Suppressor macrophage treated with lipopolysaccharide for 4 hours (primary cell): ENCODE data around the gene GCNT2.
"Not testable (repeated sequence)": the region's sequence is repeated elsewhere in the genome, so short reads cannot be mapped to it uniquely, and the experiment has no call there.

ENCODE experiments used
- DNase-seq: peaks from one replicate; pipeline ENCODE4 v3.0.0-alpha.2; 2020

The GCNT2 gene

GRCh38 chr6:10613723-10614122 is 92.6 kb downstream of the GCNT2 start:
- DNase-seq: no peak

- DNase-seq: no peak
Observed at GRCh38 chr6:10615675-10616074, 94.5 kb downstream of the GCNT2 start.

DNA sequence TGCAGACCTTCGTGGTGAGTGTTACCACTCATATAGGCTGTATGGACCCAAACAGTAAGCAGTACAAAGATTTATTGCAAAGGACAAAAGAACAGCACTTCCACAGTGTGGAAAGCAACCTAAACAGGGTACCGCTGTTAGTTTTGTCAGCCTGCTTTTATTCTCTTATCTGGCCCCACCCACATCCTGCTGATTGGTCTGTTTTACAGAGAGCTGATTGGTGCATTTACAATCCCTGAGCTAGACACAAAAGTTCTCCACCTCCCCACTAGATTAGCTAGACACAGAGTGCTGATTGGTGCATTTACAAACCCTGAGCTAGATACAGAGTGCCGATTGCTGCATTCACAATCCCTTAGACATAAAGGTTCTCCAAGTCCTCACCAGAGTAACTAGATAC is 95.1 kb downstream of the GCNT2 start:
- DNase-seq: not testable (repeated sequence)

DNA sequence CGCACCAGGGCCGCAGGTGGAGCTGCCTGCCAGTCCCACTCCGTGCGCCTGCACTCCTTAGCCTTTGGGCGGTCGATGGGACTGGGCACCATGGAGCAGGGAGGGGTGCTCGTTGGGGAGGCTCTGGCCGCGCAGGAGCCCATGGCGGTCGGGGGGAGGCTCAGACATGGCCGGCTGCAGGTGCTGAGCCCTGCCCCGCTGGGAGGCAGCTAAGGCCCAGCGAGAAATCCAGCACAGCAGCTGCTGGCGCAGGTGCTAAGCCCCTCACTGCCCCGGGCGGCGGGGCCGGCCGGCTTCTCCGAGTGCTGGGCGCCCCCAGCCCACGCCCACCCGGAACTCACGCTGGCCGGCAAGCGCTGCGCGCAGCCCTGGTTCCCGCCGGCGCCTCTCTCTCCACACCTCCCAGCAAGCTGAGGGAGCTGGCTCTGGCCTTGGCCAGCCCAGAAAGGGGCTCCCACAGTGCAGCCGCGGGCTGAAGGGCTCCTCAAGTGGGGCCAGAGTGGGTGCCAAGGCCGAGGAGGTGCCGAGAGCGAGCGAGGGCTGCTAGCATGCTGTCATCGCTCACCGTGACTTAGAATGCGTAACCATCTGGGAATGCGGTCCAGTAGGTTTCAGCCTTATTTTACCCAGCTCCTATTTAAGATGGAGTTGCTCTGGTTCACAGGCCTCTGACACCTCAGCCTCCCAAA is 96.0 kb downstream of the GCNT2 start:
- no peak for DNase-seq

- no peak for DNase-seq
Observed at GRCh38 chr6:10618409-10618808, 97.3 kb downstream of the GCNT2 start.

DNA sequence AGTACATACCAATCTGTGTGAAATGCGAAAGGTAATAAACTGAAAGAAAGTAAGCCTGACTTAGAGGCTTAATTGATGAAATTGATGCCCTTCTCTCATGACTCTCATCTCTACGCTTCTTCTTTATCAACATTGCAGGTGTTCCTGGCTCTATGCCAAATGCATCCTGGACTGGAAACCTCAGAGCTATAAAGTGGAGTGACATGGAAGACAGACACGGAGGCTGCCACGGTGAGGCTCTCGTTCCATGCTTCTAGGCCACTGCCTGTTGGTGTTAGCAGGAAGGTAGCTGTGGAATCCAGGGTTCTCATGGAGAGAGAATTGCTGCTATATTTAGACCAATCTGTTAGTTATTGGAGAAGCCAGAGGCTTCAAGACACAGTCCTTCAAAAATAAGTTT is 100.1 kb downstream of the GCNT2 start:
- no peak for DNase-seq

DNA sequence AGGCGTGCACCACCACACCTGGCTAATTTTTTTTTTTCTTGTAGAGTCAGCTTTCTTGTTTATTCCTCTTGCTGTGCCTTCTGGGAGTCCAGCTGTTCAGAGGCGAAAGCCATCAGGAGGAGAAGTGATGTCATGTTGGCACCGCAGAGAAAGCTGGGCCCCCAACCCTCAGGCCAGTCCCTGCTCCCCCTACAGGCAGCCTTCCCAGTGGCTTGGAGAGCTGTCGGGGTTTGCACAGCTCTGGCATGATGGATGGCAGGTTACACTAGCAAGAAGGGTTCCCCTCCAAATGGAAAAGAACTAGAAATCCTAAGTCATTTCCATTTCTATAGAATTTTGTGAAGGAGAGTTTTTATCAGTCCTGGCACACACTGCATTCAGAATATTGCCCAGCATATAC is 100.7 kb downstream of the GCNT2 start:
- DNase-seq: no peak

DNA sequence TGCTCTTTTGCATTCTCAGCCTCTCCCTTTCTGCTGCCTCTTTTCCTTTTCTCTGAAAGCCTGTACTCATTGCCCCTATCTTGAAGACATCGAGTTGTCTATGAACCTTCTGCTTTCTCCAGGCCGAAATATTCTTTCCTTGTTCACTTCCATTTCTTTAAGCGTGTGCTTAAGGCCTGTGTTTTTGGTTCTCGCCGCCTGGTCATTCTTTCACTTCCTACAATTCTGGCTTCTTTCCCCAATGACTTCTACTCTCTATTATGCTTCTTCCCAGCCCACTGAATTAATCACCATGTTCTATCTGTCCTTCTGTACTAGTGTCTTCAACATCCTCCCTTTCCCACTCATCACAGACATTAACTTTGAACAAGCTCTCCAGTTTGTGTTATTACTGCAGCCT is 103.7 kb downstream of the GCNT2 start:
- peak; percentile 57 for DNase-seq

DNA sequence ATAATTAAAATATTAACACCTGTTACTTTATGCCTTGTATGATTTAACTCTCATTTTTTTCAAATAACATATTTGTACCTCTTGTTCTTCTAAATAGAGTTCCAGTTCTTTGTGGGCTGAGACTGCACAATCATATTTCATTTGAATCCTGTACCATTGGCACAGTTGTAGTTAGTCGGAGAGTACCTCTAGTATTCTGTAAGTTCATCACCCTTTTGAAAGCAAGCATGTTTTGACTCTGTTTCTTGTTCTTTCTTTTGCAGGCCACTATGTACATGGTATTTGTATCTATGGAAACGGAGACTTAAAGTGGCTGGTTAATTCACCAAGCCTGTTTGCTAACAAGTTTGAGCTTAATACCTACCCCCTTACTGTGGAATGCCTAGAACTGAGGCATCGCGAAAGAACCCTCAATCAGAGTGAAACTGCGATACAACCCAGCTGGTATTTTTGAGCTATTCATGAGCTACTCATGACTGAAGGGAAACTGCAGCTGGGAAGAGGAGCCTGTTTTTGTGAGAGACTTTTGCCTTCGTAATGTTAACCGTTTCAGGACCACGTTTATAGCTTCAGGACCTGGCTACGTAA is 105.1 kb downstream of the GCNT2 start:
- DNase-seq: no peak

GRCh38 chr6:10627800-10628199 is 106.6 kb downstream of the GCNT2 start:
- no peak for DNase-seq

DNA sequence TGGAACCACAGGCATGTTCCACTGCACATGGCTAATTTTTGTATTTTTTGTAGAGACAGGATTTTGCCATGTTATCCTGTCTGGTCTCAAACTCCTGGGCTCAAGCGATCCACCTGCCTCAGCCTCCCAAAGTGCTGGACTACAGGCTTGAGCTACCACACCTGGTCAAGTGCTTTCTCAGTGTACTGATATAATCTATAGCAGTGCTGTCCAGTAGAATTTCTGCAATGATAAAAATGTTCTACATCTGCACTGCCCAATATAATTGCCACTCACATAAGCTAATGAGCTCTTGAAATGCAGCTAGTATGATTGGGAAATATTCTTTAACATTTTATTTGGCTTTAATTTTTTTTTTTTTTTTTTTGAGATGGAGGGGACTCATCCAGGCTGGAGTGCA is 109.0 kb downstream of the GCNT2 start:
- DNase-seq: no peak

GRCh38 chr6:10633216-10633615 is 112.1 kb downstream of the GCNT2 start:
- DNase-seq: peak; percentile 90

- no peak for DNase-seq
Observed at GRCh38 chr6:10640412-10640811, 119.3 kb downstream of the GCNT2 start.

DNA sequence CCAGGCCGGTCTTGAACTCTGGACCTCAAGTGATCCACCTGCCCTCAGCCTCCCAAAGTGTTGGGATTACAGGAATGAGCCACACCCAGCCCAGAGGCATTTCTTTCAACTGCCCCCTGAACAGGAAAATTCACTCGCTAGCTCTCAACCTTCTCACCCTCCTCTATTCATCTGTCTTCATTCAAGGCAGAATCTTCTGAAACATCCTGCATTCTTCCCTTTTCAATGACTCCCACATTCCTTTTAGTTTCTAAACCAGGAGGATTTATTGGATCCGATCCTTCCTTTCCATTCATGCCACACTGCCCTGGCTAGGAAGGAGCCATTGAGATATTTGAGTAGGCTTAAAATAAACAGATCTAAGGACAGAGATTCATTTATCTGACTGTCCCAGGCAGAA is 120.4 kb downstream of the GCNT2 start:
- no peak for DNase-seq

DNA sequence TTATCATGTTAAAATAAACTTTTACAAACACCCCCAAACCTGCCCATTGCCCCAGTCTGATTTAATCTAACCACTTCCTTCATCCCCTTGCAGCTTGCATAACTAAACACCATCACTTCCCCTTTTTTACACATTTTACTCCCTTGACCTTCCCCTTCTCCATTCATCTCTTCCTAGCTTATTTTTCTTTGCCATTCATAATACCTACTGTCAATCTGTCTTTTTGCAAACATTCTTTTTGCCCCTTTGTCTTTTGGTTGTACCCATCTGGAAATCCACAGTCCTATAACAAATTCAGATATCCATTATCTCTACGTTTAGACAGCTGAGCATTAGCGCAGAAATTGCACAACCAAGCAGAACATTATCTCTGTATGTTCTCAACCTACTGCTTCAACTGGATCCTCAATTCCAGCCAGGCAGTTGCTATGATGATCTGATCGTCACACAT is 122.1 kb downstream of the GCNT2 start:
- peak; percentile 69 for DNase-seq

DNA sequence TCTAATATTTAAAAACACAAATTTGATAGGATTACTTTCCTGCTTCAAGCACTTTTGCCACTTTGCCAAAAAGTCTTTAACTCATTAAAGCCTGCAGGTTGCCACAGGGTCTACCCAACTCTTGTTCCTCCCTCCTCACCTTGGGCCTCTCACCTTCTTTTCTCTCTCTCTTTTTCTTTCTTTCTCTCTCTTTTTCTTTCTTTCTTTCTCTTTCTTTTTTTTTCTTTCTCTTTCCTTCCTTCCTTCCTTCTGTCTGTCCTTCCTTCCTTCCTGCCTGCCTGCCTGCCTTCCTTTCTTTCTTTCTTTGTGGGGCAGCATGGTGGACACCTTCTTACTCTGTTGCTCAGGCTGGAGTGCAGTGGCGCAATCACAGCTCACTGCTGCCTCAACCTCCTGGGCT is 123.1 kb downstream of the GCNT2 start:
- DNase-seq: no peak

DNA sequence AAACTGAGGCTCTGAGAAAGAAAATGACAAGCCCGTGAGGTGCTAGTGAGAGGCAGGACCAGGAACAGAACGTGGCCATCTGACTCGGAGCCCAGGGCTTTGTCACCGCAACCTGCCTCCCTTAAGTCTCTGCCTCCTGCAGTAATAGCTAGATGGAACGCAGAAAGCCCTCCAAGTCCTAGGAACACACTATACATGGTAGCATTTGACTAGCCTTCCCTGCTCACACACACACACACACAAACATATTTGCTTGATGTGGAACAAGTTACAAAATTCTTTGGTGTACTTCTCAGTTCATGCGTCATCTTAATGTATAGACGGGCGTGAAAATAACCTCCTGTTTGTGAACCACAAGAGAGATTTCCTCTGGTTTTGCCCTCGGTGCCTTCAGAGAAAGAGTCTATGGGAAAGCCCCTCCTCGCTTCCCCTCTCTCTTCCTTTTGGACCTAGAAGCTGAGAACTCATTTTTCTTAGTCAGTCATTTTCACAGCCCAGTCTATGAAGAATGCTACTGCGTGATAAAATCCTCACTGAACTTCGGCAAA is 134.4 kb downstream of the GCNT2 start:
- peak; percentile 74 for DNase-seq

DNA sequence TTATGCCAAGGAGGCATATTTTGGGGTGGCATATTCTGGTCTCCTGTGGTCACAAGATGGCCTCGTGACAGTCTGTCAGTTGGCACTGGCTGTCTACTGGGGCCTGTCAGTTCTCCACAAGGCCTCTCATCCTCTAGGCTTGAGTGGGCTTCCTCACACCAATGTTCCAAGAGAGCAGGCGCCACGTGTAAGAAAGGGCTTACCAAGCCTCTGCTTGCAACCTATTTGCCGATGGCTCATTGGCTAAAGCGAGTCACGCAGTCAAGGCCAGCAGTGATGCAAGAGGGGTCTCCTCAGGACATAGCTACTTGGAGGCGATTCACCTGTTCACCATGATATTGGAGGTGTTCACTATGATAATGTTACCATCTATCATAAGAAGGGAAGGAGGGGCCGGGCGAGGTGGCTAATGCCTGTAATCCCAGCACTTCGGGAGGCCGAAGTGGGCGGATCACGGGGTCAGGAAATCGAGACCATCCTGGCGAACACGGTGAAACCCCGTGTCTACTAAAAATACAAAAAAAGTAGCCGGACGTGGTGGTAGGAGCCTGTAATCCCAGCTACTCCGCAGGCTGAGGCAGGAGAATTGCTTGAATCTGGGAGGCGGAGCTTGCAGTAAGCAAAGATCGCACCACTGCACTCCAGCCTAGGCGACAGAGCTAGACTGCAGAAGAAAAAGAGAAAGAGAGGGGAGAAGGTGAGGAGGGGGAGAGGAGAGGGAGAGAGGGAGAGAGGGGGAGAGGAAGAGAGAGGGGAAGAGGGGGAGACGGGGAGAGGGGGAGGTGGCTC is 138.0 kb downstream of the GCNT2 start:
- no peak for DNase-seq

GRCh38 chr6:10659699-10660348 is 138.7 kb downstream of the GCNT2 start:
- no peak for DNase-seq

DNA sequence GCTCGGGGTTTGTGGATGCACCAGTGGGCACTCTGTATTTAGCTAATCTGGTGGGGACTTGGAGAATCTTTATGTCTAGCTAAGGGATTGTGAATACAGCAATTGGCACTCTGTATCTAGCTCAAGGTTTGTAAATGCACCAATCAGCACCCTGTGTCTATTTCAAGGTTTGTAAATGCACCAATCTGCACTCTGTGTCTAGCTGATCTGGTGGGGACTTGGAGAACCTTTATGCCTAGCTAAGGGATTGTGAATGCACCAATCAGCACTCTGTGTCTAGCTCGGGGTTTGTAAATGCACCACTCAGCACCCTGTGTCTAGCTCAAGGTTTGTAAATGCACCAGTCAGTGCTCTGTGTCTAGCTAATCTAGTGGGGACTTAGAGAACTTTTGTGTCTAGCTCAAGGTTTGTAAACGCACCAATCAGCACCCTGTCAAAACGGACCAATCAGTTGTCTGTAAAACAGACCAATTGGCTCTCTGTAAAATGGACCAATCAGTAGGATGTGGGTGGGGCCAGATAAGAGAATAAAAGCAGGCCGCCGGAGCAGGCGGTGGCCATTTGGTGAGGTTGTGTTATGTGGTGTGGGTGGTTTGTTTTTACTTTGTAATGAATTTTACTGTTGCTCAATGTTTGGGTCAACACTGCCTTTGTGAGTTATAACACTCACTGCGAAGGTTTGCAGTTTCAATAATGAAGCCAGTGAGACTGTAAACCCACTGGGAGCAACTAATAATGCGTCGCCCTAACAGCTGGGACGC is 139.5 kb downstream of the GCNT2 start:
- DNase-seq: not testable (repeated sequence)

DNA sequence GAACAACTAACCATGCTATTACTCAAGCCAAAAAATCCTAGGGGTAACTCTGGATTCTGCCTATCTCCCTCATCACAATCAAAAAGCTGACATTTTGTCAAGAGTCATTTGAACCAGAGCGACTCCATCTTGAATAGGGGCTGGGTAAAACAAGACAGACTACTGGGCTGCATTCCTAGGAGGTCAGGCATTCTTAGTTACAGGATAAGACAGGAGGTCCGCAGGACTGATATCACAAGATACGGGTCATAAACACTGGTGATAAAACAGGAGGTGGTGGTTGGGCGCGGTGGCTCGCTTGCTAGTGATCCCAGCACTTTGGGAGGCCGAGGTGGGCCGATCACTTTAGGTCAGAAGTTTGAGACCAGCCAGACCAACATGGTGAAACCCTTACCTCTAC is 141.1 kb downstream of the GCNT2 start:
- DNase-seq: no peak

- DNase-seq: no peak
Observed at GRCh38 chr6:10662742-10663141, 141.6 kb downstream of the GCNT2 start.
